Measurements from ENCODE around the gene TEX10. TPM values are rescaled to one million over a fixed set of nuclear protein-coding genes. Genes with fewer than 3 reads are reported as not detected.

TEX10 gene
- total and polyA plus RNA-seq, 4 donors = 5.1 to 37.4 (median 9.6) TPM

- peaks cover 0 to 7% (median 3%) of the 10 kb centered on the region in 4 donors for H3K36me3 ChIP-seq (ENCODE audit: control insufficient read depth in 4 of 4, insufficient read depth in 4 of 4, low read length in 4 of 4)
- no peaks in the 10 kb centered on the region for H3K27me3 ChIP-seq (ENCODE audit: control insufficient read depth in 3 of 3, insufficient read depth in 3 of 3, low read length in 2 of 3)
- no peak overlapping the region for H3K27ac ChIP-seq (ENCODE audit: low read depth in 1 of 2, low read length in 1 of 2)
- no peak for TF ChIP-seq CTCF (IDR thresholded peaks at IDR 0.05; ENCODE audit: control extremely low read depth, extremely low read depth)
- no peak overlapping the region for H3K9ac ChIP-seq (ENCODE audit: insufficient read depth in 1 of 2, low read length in 2 of 2)
- no peaks in the 10 kb centered on the region for H3K9me3 ChIP-seq (ENCODE audit: control insufficient read depth in 4 of 4, insufficient read depth in 3 of 4, low read length in 3 of 4)
- peaks cover 0 to 18% (median 0%) of the 10 kb centered on the region in 5 donors for H3K4me1 ChIP-seq (ENCODE audit: control insufficient read depth in 5 of 5, insufficient read depth in 5 of 5, low read length in 5 of 5)
- DNase-seq = no peak
- no peak for ATAC-seq (ENCODE audit: insufficient read depth, low FRiP score)
- WGBS, 2 donors = 90 to 92% methylated on average over 1 of the region's 1 CpG
- no peak overlapping the region for H3K4me3 ChIP-seq
Measured at GRCh38 chr9:100350188-100350587, 2.6 kb downstream of the TEX10 start.

- ATAC-seq (ENCODE audit: insufficient read depth, low FRiP score) (peak; percentile 53), DNase-seq (no peak)
- Histone ChIP-seq H3K9ac (ENCODE audit: insufficient read depth in 1 of 2, low read length in 2 of 2) (no peak overlapping the region), H3K27me3 (ENCODE audit: control insufficient read depth in 3 of 3, insufficient read depth in 3 of 3, low read length in 2 of 3) (no peaks in the 10 kb centered on the region), H3K9me3 (ENCODE audit: control insufficient read depth in 4 of 4, insufficient read depth in 3 of 4, low read length in 3 of 4) (no peaks in the 10 kb centered on the region), H3K27ac (ENCODE audit: low read depth in 1 of 2, low read length in 1 of 2) (no peak overlapping the region), H3K4me1 (ENCODE audit: control insufficient read depth in 5 of 5, insufficient read depth in 5 of 5, low read length in 5 of 5) (peaks cover 0 to 21% (median 0%) of the 10 kb centered on the region in 5 donors), H3K36me3 (ENCODE audit: control insufficient read depth in 4 of 4, insufficient read depth in 4 of 4, low read length in 4 of 4) (peaks cover 2 to 9% (median 7%) of the 10 kb centered on the region in 4 donors), H3K4me3 (no peak overlapping the region)
- WGBS, 2 donors = 68 to 81% methylated on average over 3 of the region's 3 CpGs
- no peak for TF ChIP-seq CTCF (IDR thresholded peaks at IDR 0.05; ENCODE audit: control extremely low read depth, extremely low read depth)
Measured at GRCh38 chr9:100346836-100347235, 5.9 kb downstream of the TEX10 start.

- ATAC-seq (ENCODE audit: insufficient read depth, low FRiP score) = no peak
- WGBS, 2 donors = 97 to 99% methylated on average over 3 of the region's 3 CpGs
Measured at GRCh38 chr9:100341889-100342288, 10.9 kb downstream of the TEX10 start.

More at GRCh38 chr9:100341889-100342288, 10.9 kb downstream of the TEX10 start:
- peaks cover 4 to 14% (median 7%) of the 10 kb centered on the region in 4 donors for H3K36me3 ChIP-seq (ENCODE audit: control insufficient read depth in 4 of 4, insufficient read depth in 4 of 4, low read length in 4 of 4)
- TF ChIP-seq CTCF (IDR thresholded peaks at IDR 0.05; ENCODE audit: control extremely low read depth, extremely low read depth) = no peak
- H3K4me3 ChIP-seq = no peak overlapping the region
- H3K9me3 ChIP-seq (ENCODE audit: control insufficient read depth in 4 of 4, insufficient read depth in 3 of 4, low read length in 3 of 4) = no peaks in the 10 kb centered on the region
- H3K4me1 ChIP-seq (ENCODE audit: control insufficient read depth in 5 of 5, insufficient read depth in 5 of 5, low read length in 5 of 5) = peaks cover 0 to 7% (median 0%) of the 10 kb centered on the region in 5 donors
- H3K27me3 ChIP-seq (ENCODE audit: control insufficient read depth in 3 of 3, insufficient read depth in 3 of 3, low read length in 2 of 3) = no peaks in the 10 kb centered on the region
- no peak overlapping the region for H3K9ac ChIP-seq (ENCODE audit: insufficient read depth in 1 of 2, low read length in 2 of 2)
- no peak for DNase-seq
- H3K27ac ChIP-seq (ENCODE audit: low read depth in 1 of 2, low read length in 1 of 2) = no peak overlapping the region
